ENCODE measurements around the gene TMEM121B.

TMEM121B gene

DNA sequence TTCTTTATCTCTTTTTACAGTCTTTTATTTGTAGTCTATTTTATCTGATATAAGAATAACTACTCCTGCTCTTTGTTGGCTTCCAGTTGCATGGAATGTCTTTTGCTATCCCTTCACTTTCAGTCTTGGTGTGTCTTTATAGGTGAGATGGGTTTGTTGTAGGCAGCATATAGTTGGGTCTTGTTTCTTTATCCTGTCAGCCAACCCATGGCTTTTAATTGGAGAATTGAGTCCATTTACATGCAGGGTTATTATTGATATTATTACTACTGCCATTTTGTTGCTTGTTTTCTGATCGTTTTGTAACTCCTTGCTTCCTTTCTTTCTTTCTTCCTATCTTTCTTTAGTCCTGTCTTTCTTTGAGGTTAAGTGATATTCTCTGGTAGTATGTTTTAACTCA, 48.3 kb downstream of the TMEM121B start:
- Histone ChIP-seq H3K4me3 (ENCODE audit: low read depth in 1 of 2, low read length in 1 of 2) (no peak overlapping the region), H3K27ac (no peak overlapping the region), H3K27me3 (no peaks in the 10 kb centered on the region), H3K9me3 (no peaks in the 10 kb centered on the region), H3K4me1 (ENCODE audit: control insufficient read depth in 1 of 2, insufficient read depth in 1 of 2, low read depth in 1 of 2, low read length in 1 of 2) (peaks cover 18 to 20% of the 10 kb centered on the region in 2 experiments), H3K36me3 (no peaks in the 10 kb centered on the region)
- TF ChIP-seq, protein P1, sequence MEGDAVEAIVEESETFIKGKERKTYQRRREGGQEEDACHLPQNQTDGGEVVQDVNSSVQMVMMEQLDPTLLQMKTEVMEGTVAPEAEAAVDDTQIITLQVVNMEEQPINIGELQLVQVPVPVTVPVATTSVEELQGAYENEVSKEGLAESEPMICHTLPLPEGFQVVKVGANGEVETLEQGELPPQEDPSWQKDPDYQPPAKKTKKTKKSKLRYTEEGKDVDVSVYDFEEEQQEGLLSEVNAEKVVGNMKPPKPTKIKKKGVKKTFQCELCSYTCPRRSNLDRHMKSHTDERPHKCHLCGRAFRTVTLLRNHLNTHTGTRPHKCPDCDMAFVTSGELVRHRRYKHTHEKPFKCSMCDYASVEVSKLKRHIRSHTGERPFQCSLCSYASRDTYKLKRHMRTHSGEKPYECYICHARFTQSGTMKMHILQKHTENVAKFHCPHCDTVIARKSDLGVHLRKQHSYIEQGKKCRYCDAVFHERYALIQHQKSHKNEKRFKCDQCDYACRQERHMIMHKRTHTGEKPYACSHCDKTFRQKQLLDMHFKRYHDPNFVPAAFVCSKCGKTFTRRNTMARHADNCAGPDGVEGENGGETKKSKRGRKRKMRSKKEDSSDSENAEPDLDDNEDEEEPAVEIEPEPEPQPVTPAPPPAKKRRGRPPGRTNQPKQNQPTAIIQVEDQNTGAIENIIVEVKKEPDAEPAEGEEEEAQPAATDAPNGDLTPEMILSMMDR (IDR thresholded peaks at IDR 0.05): no peak

All from neutrophil (primary cell).